GM11168 (cell line): ENCODE measurements around the gene GDPD3.

Experiments used
- in situ Hi-C: fragments of 300-500 bp; cut with MboI; formaldehyde crosslinking; loops from one replicate; pipeline ENCODE4 v1.12.0; 2022; ENCODE audit warnings: low sequenced_read_pairs; ENCODE audit not compliant: unreplicated experiment

The GDPD3 gene

DNA sequence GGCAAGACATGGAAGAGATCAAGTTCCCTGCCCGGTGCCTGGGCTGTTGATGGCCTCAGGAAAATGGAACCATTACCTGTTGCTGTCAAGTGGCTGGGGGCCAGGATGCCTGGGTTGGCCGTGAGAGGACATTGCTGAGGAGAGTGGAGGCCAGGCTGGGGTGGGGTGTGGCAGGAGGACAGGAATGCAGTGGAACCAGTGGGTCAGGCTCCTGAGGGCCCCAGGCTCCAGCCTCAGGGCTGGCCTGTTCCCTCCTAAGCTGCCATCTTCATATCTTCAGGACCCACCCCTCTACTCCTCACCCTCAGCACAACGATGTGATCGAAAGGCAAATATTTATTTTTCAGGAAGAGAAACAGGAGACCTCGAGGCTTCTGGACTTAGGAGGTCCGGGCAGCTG lies 8.8 kb downstream of the GDPD3 start:
- in situ Hi-C loops, result no loop called here

DNA sequence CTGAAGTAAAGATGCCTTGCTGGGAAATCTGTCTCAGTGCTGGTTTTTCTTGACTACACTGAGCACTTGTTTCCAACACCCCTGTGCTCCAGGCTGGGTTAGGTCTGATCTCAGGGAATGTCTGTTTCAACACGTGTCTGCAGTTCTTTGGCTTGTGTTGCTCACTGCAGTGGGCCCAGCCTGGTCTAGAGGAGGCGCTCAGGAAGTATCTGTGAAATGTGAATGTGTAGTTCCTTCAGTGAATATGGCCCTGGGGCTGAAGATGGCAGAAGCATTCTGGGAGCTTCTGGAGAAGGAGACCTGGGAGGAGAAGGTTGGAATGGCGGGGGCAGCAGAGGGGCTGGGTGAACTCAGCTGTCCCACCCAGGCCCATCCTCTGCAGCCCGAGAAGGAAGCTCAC lies 9.2 kb downstream of the GDPD3 start:
- in situ Hi-C loops, result no loop called here

DNA sequence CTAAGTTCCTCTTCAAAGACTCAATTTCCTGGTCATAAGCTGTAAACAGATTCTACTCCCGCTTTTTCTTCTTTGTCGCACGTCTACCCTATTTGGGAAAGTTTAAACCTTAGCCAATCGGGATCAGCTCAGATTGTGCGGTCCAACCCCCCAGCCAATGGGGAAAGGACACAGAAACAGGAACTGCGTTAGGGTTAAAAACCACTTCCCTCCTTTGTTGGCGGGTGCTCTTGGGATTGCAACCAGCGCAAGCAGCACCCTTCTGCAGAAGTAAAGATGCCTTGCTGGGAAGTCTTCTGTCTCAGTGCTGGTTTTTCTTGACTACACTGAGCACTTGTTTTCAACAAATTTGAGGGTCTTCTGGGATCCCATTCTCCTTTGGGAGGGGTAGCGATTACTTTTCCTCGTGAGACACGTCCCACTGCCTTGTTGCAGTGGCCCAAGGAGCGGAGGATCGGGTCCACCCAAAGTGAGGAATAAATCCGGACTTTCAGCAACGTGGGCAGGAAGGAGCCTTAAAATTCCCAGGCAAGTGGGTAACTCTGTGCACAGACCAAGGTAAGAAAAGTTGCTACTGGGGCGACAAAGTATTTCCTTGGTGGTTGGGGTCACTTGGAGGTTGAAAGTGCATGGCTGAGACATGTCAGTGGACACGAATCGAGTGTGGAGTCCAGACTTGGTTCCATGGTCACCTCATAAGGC lies 16.3 kb downstream of the GDPD3 start:
- in situ Hi-C loops, result no loop called here

DNA sequence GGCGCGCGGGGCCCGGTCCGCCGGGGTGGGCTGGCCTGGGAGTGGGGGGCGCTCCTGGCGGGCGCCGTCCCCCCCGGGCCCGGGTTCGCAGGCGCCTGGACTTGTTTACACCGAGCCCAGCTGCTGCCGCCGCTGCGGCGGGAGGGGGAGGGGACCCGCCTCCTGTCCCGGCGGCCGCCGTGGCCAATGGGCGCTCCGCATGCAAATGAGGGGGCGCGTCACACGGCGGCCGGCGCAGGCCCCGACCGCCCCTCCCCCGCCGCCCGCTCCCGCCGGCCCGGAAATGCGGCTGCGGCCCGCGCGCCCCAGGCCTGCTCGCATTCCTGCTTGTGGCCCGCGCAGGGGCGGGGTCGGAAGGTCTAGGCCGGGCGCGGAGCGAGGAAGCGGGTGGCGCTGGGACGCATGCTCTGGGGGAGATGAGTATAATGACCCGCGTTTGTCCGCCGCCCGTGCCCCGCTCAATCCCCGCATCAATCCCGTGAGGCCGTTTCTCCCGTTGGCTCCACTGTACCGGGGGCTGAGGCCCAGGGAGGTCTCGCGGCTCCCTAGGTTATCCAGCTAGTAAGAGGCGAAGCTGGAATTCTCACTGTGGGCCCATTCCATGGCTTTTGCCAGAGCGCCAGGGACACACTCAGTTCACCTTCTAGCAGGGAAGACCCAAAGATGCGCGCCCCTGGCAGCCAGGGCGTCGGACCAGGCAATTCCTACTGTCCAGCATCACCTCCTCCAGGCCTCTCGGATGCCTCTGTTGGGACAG lies 17.1 kb downstream of the GDPD3 start, which contains the start of gene YPEL3:
Gene YPEL3 (minus strand): TSS at position 109 of the 757 bp plus-strand sequence. CDS start 731 bp downstream, outside the sequence.
- in situ Hi-C loops, result no loop called here

DNA sequence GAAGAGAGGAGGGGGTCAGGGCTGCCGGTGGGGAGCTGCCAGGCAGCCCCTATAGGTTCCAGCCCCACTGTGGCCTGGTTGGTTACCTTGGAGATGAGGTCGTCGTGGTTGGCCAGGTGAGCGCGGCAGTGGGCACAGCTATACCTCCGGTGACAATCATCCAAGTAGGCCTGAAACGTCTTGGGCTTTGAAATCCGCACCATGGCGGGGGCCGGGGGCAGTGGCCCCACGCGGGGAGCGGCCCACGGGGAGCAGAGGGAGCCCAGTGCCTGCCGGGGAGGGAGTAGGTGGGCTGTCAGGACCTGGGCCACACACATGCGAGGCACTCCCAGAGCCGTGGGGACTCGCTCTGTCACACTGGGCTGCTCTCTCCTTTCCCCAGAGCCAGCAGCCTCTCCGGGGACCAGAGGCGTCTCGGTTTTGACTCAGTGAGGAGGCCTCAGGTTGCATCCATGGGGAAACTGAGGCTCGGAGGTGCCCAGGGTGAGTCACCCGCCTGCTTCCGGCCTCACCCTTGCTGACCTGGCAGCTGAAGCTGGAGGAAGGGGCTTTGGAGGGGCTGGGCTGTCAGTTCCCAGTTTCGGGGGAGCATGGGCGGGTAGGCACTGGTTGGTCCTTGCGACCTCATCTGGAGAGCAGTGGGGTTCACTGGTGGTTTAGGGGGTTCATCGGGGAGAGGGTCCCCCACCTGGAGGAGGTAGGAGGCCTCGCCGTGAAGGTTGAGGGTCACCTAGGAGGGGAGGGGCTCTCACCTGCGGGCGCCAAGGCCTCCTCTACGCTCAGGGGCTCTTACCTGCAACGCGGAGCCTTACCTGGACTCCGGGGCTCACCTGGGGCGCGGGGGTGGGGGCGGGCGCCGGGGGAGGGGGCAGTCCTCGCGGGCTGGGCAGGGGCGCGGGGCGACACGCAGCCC lies 17.9 kb downstream of the GDPD3 start:
- in situ Hi-C loops, result no loop called here

DNA sequence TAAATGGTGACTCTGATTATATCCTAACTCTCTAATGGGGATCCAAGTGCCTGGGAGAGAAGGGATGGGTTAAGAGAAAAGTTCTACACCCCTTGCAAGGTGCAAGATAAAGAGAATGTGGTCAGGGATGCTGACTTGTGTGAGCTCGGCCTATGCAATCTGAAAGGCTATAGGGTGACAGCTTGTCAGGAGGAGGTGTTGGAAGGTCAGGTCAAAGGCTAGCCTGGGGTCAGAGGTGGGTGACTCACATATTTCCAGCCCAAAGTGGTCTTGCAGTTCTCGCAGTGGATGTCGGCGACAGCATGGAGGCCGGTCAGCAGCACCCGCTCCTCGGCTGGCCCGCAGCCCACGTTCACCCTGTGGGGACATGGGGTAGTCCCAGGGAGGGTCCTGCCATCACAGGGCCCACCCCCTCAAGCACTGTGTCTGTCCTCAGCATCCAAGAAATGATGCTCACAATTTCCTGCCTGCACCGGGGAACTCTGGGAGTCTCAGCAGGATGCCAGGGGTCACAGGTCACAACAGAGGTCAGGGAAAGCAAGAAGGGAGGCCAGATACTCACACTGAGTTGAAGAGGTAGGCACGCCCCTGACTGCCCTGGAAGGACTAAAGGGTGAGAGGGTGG lies 18.7 kb downstream of the GDPD3 start:
- in situ Hi-C loops, result no loop called here

DNA sequence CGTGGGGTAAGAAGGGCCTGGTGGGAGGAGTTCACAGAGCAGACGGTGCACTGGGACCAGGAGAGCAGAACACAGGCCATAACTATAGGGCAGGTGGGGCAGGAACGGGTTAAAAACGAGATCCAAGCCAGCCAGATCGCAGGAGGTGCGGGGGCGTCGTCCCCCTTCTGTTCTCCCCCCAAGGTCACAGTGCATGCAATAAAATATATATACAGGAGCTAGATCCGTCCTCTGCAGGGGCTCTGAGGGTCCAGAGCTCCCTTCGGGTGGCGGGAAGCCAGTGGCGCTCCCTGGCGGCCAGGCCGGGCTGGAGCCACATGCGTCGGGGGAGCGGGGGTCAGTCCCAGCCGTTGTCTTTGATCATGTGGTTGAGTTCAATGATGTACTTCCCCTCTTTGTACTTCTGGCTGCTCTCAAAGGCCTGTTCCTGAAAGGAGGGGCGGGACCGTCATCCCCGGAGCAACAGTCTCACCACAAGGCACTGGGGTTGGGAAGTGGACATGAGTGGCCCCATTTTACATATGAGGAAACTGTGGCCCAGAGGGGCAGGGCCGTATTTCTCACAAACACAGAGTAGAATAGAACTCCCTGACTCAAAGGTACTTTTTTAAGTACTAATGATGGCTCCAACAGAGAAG lies 20.8 kb downstream of the GDPD3 start:
- in situ Hi-C loops, result no loop called here

DNA sequence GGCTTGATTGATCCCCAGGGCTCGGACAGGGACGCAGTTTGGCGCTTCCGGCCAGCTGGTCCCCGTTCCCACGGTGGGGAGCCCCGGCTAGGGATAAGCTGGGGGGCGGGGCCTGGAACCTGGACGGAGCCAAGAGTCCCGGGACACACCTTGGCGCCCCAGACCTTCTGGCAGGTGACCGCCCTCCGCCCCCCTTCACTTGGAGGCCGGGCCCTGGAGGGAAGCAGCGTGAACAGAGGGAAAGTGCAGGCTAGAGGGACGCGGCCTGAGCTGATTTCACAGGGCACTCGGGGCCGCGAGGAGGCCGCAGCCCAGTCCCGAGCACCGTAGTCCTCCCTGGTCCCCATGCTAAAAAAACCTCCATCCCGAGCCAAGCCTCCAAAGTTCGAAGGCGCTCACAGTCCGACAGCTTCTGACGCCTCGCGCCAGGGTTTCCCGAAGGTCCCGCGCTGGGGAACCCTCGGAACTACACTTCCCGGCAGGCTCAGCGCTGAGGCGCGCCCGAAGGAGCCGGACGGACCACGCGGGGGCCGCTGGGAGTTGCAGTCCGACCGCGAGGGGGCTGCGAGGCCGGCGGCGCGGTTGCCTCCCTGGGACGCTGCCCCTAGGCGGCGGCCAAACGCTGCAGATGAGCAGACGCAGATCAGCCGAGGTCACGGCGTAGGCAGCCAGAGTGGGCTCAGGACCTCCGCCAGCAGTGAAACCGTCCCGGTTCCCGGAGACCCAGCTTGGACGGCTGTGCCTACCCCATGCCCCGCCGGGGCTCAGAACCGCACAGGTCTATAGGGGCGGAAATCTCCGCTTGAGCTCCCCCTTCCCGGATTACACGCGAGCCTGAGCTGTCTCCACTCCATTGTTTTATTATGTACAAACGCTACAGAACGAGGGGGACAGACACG lies 21.6 kb downstream of the GDPD3 start, which contains the start of gene TBX6:
Gene TBX6 (minus strand): TSS at position 451 of the 899 bp plus-strand sequence. CDS start 731 bp downstream, outside the sequence.
- in situ Hi-C loops, result no loop called here

DNA sequence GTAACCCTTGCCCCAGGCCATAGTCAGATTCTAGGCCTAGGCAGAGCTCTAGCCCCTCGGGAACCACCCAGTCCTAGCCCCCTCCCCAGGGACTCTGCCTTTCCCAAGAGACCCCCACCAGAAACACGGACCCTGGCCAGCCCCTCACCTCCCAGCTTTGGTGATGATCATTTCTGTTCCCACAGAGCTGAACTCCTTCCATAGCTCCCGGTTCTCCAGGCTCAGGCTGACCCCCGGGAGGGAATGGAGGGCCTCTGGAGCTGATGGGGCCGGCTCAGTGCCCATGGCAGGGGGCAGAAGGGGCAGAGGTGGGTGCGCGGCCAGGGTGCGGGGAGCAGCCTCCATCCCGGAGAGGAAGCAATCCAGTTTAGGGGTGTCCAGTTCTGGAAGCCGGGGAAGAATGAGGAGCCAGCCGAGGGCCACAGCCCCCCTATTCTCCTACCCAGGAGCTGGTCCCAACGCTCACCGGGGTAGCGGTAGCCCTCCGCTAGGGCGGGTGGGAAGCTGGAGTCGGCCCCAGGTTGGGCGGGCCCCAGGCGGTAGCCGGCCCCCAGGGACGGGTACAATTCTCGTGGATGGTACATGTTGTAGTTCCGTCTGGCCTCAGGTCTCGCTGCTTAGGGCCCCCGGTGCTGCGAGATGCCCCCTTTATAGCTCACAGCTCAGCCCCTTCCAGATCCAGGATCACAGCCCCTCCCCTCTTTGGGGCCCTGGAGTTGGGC lies 22.6 kb downstream of the GDPD3 start:
- in situ Hi-C loops, result no loop called here

DNA sequence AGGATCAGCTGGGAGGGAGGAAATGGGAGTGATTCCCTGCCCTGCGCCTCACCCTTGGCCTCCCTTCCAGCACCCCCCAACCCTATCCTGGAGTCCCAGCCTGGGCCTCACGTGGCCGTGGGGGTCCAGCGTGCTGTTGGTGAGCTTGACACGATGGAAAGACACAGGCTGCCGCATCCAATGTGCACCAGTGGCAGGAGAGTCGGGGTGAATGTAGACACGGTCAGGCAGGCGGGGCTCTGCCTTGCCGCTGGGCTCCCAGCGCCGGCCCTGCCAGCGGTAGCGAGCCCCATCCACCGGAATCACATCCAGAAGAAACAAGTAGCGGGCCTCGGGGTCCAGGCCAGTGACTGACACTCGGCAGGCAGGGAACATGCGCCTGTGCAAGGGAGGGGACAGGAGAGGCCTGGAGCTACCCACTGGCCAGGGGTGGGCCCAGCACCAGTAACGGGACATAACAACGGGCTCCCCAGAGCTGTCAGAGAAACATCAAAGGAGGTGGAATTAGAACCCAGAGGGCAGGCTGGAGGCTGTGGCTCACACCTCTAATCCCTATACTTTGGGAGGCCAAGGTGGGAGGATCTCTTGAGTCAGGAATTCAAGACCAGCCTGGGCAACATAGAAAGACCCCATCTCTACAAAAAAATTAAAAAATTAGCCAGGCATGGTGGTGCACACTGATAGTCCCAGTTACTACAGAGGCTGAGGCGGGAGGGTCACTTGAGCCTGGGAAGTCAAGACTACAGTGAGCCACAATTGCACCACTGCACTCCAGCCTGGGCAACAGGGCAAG lies 24.3 kb downstream of the GDPD3 start:
- in situ Hi-C loops, result no loop called here

DNA sequence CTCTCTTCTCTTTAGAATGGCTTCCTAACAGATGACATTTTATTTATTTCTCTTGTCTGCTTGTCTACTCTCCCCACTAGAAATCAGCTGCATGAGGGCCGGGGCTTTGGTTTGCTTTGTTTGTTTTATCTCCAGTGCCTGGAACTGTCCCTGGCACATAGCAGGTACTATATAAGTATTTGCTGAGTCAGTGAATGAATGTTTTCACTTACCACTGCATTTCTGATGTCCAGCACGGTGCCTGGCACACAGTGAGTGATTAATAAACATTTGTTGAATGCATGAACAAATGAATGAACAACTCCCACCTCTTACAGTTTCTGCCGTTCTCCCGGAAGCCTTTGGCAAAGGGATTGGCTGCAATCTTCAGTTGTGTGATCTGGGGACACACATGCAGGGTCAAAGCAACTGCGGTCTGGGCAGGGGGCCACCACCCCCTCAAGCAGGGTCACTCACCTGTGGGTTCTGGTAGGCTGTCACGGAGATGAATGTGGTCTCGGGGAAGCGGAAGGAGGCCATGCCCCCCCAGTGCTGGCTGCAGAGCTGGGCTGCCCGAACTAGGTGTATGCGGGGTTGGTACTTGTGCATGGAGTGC lies 25.0 kb downstream of the GDPD3 start:
- in situ Hi-C loops, result no loop called here

DNA sequence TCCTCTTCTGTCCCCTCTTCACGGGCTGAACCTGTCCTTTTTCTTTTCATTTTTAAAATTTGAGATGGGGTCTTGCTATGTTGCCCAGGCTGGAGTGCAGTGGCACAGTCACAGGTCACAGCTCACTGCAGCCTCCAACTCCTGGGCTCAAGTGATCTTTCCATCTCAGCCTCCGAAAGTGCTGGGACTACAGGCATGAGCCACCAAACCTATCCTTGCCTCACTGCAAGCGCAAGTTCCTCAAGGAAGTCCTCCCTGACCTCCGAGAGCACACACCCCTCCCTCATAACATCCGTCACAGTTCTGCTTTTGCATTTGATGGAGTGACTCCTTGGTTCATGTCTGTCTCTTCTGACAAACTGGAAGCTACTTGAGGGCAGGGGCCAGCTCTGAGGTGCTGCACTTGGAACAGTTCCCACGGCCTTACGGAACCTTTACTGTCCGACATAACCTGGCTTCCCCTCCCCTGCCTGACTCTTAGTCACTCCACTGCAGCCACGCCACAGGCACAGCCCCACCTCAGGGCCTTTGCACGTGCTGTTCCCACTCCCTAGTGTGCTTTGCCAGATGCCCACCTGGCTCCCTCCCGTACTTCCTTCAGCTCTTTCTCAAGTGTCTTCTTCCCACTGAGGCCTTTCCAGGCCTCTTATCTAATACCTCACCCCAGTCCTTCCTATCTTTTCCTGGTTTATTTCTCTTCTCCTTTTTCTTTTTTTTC lies 26.0 kb downstream of the GDPD3 start:
- in situ Hi-C loops, result no loop called here

DNA sequence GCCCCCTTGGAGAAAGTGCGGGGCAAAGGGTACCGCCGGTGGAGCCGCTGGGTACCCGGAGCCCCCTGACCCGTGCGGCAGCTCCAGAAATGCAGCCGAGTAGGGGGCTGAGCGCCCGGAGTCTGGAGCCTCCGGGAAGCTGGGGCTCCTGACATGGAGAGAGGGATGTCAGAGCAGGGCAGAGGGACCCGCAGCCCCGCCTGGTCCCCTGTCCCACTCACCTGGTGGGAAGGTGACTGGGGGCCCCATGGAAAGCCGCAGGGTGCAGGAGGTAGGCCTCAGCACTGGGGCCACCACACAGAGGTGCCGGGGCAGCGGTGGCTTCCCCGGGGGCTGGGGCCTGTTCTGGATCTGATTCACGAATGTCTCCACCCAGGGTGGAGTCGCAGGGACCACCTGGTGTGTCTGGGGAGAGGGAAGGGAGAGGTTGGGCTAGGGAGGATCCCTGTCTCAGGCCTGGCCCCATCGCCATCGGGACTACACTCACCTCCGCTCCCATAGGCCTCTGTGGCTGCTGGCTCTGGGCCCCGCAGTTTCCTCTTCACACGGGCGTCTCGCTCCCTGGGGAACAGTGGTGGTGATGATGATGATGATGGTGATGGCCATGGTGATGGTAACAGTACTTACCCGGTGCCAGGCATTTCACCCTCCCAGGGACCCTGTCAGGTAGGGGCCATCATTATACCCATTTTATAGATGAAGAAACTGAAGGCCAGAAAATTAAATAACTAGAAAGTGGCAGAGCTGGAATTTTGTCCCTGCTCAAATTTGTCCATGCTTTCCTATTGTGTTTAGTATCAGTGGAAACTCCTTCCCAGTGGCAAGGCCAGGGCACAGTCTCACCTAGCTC lies 26.8 kb downstream of the GDPD3 start:
- in situ Hi-C loops, result no loop called here

DNA sequence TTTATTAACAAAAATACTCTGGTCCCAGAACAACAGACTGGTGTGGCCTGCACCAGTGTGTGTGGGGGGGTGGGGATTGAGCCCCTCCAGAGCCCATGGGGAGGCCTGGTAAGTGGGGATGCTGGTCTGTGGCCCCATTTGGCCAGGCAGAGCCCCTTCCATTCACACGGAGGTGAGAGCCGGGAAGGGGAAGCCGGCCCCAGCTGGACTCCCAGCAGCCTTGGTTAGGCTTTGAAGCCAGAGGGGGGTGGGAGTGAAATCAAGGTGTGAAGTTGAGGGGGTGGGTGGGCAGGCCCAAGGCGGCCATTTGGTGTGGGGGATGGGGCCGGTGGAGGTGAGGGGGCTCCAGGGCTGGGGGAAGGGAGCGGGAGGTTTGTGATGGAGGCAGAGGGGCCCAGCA lies 27.5 kb downstream of the GDPD3 start:
- in situ Hi-C loops, result no loop called here

DNA sequence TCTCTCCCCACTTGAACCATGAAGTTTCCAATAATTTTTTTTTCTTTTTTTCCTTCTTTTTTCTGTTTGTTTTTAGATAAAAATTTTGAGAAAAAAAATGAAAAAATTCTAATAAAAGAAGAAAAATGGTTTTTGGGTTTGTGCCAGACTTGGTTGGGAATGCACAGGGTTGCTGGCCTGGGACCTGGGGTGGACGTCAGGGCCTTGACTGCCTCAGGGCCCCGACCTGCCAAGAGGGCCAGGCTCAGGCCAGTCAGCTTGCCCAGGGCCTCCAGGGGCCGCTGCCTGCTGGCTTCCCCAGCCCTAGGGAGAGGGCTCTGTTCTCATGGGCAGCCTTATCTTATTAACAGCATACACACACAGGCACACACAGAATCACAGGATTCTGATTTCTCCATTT lies 28.1 kb downstream of the GDPD3 start:
- in situ Hi-C loops, result no loop called here

DNA sequence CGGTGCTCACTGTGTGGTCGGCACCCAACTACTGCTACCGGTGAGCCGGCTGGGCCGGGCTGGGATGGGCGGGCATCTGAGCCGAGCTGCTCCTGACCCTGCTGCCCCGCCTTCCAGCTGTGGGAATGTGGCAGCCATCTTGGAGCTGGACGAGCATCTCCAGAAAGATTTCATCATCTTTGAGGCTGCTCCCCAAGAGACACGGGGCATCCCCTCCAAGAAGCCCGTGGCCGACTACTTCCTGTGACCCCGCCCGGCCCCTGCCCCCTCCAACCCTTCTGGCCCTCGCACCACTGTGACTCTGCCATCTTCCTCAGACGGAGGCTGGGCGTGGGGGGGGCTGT lies 28.5 kb downstream of the GDPD3 start:
- in situ Hi-C loops, result no loop called here
